HuH-7 (cell line): ENCODE measurements around the gene ZBTB42.
"Not testable (repeated sequence)": the region's sequence is repeated elsewhere in the genome, so short reads cannot be mapped to it uniquely, and the experiment has no call there.

Experiments used
- DNase-seq: peaks from one replicate; pipeline ENCODE4 v3.0.0; 2011; ENCODE audit warnings: low spot score

ZBTB42 gene

GRCh38 chr14:104810316-104810715 lies 9.4 kb downstream of the ZBTB42 start:
- DNase-seq, result no peak

- no peak for DNase-seq
Observed at GRCh38 chr14:104813286-104813685, 12.4 kb downstream of the ZBTB42 start.

- DNase-seq, result not testable (repeated sequence)
Observed at GRCh38 chr14:104814701-104815100, 13.8 kb downstream of the ZBTB42 start.

GRCh38 chr14:104816616-104816884 lies 15.6 kb downstream of the ZBTB42 start:
- no peak for DNase-seq

GRCh38 chr14:104817930-104818713 lies 17.2 kb downstream of the ZBTB42 start:
- no peak for DNase-seq

- no peak for DNase-seq
Observed at GRCh38 chr14:104818714-104819161, 17.8 kb downstream of the ZBTB42 start.

- DNase-seq, result no peak
Observed at GRCh38 chr14:104819361-104819781, 18.5 kb downstream of the ZBTB42 start.

- DNase-seq, result peak; percentile 81
Observed at GRCh38 chr14:104820669-104821228, 19.8 kb downstream of the ZBTB42 start.

GRCh38 chr14:104821229-104821945 lies 20.5 kb downstream of the ZBTB42 start:
- no peak for DNase-seq

GRCh38 chr14:104821971-104822608 lies 21.2 kb downstream of the ZBTB42 start:
- no peak for DNase-seq

GRCh38 chr14:104822821-104823615 lies 22.1 kb downstream of the ZBTB42 start:
- DNase-seq, result no peak

- no peak for DNase-seq
Observed at GRCh38 chr14:104824353-104824997, 23.6 kb downstream of the ZBTB42 start.

- DNase-seq, result peak; percentile 97
Observed at GRCh38 chr14:104826189-104826860, 25.4 kb downstream of the ZBTB42 start.

- DNase-seq, result no peak
Observed at GRCh38 chr14:104826861-104827176, 25.9 kb downstream of the ZBTB42 start.

GRCh38 chr14:104827177-104828055 lies 26.5 kb downstream of the ZBTB42 start:
- DNase-seq, result peak; percentile 93

- no peak for DNase-seq
Observed at GRCh38 chr14:104830781-104831180, 29.9 kb downstream of the ZBTB42 start.

GRCh38 chr14:104836171-104836935 lies 35.5 kb downstream of the ZBTB42 start:
- DNase-seq, result not testable (repeated sequence)

- DNase-seq, result no peak
Observed at GRCh38 chr14:104841730-104842129, 40.8 kb downstream of the ZBTB42 start.

GRCh38 chr14:104843006-104843405 lies 42.1 kb downstream of the ZBTB42 start:
- DNase-seq, result no peak
